ENCODE measurements around the gene CALHM3. TPM values are rescaled to one million over a fixed set of nuclear protein-coding genes. Genes with fewer than 3 reads are reported as not detected.

CALHM3 gene
- total RNA-seq, 4 donors from 2014 or later = not detected

GRCh38 chr10:103451831-103452505 lies 27.1 kb downstream of the CALHM3 start, which contains the start of gene CALHM2:
Gene CALHM2 (minus strand): TSS chr10:103452370. CDS start chr10:103449941, 2,429 bp downstream.
- WGBS, 2 donors = 0 to 2% methylated on average over 19 to 26 of the region's 32 CpGs
- intact Hi-C loops (cut with DNase I) = no loop called here

GRCh38 chr10:103451091-103451813 lies 27.8 kb downstream of the CALHM3 start:
- DNase-seq = peak in 1 of 2 donors; percentile 33
- TF ChIP-seq POLR2A (IDR thresholded peaks at IDR 0.05) = no peak
- TF ChIP-seq CTCF (IDR thresholded peaks at IDR 0.05) = no peak
- no peaks in the 10 kb centered on the region for H3K27me3 ChIP-seq
- peaks cover 14 to 23% of the 10 kb centered on the region in 2 donors for H3K36me3 ChIP-seq
- WGBS, 2 donors = 36 to 59% methylated on average over 14 of the region's 14 CpGs
- H3K9me3 ChIP-seq = no peaks in the 10 kb centered on the region
- peak overlapping the region; percentile 64 to 85 (median 81) for H3K27ac ChIP-seq
- intact Hi-C loops (cut with DNase I) = no loop called here
- peaks cover 10 to 33% of the 10 kb centered on the region in 2 donors for H3K4me1 ChIP-seq
- H3K4me3 ChIP-seq (replicated peaks in 1 of 3) = peak overlapping the region in 2 of 3 donors; percentile 57 to 66

More at GRCh38 chr10:103451831-103452505, 27.1 kb downstream of the CALHM3 start, which contains the start of gene CALHM2:
- H3K36me3 ChIP-seq = peaks cover 13 to 16% of the 10 kb centered on the region in 2 donors
- TF ChIP-seq POLR2A (IDR thresholded peaks at IDR 0.05) = no peak
- no peak for TF ChIP-seq CTCF (IDR thresholded peaks at IDR 0.05)
- peaks cover 6 to 28% of the 10 kb centered on the region in 2 donors for H3K4me1 ChIP-seq
- H3K9me3 ChIP-seq = no peaks in the 10 kb centered on the region
- peak within 1 kb of the TSS; percentile 64 to 85 (median 81) for H3K27ac ChIP-seq
- DNase-seq = peak; percentile 47 to 53
- H3K27me3 ChIP-seq = no peaks in the 10 kb centered on the region
- H3K4me3 ChIP-seq (replicated peaks in 1 of 3) = peak within 1 kb of the TSS in 2 of 3 donors; percentile 57 to 66

GRCh38 chr10:103450201-103450695 lies 28.8 kb downstream of the CALHM3 start:
- no peak for DNase-seq

GRCh38 chr10:103449208-103450144 lies 29.6 kb downstream of the CALHM3 start:
- peaks cover 23 to 25% of the 10 kb centered on the region in 2 donors for H3K36me3 ChIP-seq
- H3K4me3 ChIP-seq (replicated peaks in 1 of 3) = no peak overlapping the region

More at GRCh38 chr10:103450201-103450695, 28.8 kb downstream of the CALHM3 start:
- no peak overlapping the region for H3K4me3 ChIP-seq (replicated peaks in 1 of 3)
- H3K27me3 ChIP-seq = no peaks in the 10 kb centered on the region
- peak overlapping the region; percentile 64 to 85 (median 81) for H3K27ac ChIP-seq
- TF ChIP-seq POLR2A (IDR thresholded peaks at IDR 0.05) (no peak), CTCF (IDR thresholded peaks at IDR 0.05) (no peak)
- H3K4me1 ChIP-seq = peaks cover 10 to 33% of the 10 kb centered on the region in 2 donors
- WGBS, 2 donors = 82 to 86% methylated on average over 12 of the region's 12 CpGs
- intact Hi-C loops (cut with DNase I) = no loop called here
- no peaks in the 10 kb centered on the region for H3K9me3 ChIP-seq
- H3K36me3 ChIP-seq = peaks cover 19 to 25% of the 10 kb centered on the region in 2 donors

More at GRCh38 chr10:103449208-103450144, 29.6 kb downstream of the CALHM3 start:
- peaks cover 10 to 40% of the 10 kb centered on the region in 2 donors for H3K4me1 ChIP-seq
- intact Hi-C loops (cut with DNase I) = no loop called here
- no peak for TF ChIP-seq POLR2A (IDR thresholded peaks at IDR 0.05)
- no peak for TF ChIP-seq CTCF (IDR thresholded peaks at IDR 0.05)
- H3K27ac ChIP-seq = peak overlapping the region in 2 of 3 donors; percentile 64 to 81
- DNase-seq = no peak
- H3K27me3 ChIP-seq = no peaks in the 10 kb centered on the region
- WGBS, 2 donors = 81 to 85% methylated on average over 28 to 34 of the region's 34 CpGs
- no peaks in the 10 kb centered on the region for H3K9me3 ChIP-seq
